Measurements from ENCODE around the gene RCSD1.

Gene RCSD1

DNA sequence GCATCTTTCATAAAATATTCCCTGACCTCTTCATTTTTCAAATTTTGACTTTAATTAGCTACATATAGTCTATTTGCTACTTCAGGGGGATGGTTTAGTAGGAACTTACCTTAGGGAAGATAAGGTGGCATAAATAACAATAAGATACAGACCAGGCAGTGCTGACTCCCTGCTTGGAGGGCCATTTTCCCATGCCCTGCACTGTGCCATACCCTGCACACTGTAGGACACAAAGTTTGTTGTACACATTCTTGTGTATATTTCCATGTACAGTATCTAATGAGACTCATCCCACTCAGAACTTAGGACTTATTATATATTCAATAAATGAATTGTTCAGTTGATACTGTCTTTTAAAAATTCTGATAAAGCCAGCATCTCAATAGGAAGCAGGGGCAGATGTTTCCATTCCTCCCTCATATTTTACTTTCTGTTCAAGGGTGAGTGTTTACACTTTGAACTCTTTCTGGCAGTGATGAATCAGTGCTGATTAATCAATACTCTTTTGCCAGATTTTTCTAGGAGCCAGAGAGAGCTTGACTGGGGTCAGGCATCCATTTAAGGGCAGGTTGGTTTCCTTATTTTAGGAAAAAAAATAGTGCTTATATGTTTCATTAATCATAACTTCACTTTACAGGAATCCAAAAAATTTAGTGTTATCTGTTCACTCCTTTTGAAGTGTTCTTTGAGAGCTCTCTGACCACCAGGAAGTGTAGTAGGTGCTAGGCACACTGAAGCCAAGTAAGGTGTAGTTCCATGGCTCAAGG is 122.4 kb downstream of the RCSD1 start:
- H3K4me2 ChIP-seq (ENCODE audit: low read length): peak overlapping the region; percentile 83
- peak overlapping the region; percentile 67 for H3K4me3 ChIP-seq (ENCODE audit: low read length)
- H3K9ac ChIP-seq (ENCODE audit: low read length): peak overlapping the region; percentile 32; the same call in 1 of the 2 replicates
- H3K36me3 ChIP-seq (replicated peaks; ENCODE audit: low read depth, low read length): no peaks in the 10 kb centered on the region
- no peak for TF ChIP-seq EZH2phosphoT487 (IDR thresholded peaks at IDR 0.05; ENCODE audit: low read depth)
- TF ChIP-seq, protein P1, sequence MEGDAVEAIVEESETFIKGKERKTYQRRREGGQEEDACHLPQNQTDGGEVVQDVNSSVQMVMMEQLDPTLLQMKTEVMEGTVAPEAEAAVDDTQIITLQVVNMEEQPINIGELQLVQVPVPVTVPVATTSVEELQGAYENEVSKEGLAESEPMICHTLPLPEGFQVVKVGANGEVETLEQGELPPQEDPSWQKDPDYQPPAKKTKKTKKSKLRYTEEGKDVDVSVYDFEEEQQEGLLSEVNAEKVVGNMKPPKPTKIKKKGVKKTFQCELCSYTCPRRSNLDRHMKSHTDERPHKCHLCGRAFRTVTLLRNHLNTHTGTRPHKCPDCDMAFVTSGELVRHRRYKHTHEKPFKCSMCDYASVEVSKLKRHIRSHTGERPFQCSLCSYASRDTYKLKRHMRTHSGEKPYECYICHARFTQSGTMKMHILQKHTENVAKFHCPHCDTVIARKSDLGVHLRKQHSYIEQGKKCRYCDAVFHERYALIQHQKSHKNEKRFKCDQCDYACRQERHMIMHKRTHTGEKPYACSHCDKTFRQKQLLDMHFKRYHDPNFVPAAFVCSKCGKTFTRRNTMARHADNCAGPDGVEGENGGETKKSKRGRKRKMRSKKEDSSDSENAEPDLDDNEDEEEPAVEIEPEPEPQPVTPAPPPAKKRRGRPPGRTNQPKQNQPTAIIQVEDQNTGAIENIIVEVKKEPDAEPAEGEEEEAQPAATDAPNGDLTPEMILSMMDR (IDR thresholded peaks at IDR 0.05; ENCODE audit: low read depth, low read length): no peak
- peak overlapping the region; percentile 48 for H3K27ac ChIP-seq (ENCODE audit: low read length)
- peaks cover 65% of the 10 kb centered on the region for H3K79me2 ChIP-seq (ENCODE audit: low read length)
- H3K4me1 ChIP-seq (ENCODE audit: low read length): peaks cover 18% of the 10 kb centered on the region
- H3K27me3 ChIP-seq (ENCODE audit: low read depth, low read length): no peaks in the 10 kb centered on the region
- H3K9me3 ChIP-seq (ENCODE audit: insufficient read depth, low read length): no peaks in the 10 kb centered on the region
- peaks cover 4% of the 10 kb centered on the region; the same call in 1 of the 2 replicates for H4K20me1 ChIP-seq (ENCODE audit: insufficient read depth, low read length)
- H2AFZ ChIP-seq (ENCODE audit: low read depth, low read length): peak overlapping the region; percentile 42

DNA sequence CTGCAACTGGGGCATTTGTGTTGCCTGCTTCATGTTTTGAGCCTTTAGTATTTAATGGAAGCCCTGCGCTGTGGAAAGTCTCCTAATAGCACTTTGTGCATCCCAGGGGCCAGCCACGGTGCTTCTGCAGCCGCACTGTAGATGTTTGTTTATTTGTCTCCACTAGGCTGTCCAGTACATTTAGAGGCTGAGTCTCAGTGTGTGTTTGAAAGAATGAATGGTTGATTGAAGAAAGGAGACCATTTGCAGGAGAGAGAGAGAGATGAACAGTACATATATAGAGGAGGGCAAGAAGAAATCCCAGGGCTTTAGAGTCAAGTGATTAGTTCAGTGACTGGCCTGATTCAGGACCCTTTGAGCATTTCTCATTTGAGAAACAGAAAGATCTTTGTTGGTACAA is 125.6 kb downstream of the RCSD1 start:
- Histone ChIP-seq H3K4me1 (ENCODE audit: low read length) (peaks cover 18% of the 10 kb centered on the region), H3K9ac (ENCODE audit: low read length) (no peak overlapping the region)

More for the DNA sequence above, 125.6 kb downstream of the RCSD1 start:
- Histone ChIP-seq H3K79me2 (ENCODE audit: low read length) (peaks cover 67% of the 10 kb centered on the region), H4K20me1 (ENCODE audit: insufficient read depth, low read length) (peaks cover 13% of the 10 kb centered on the region; the same call in 1 of the 2 replicates), H3K4me2 (ENCODE audit: low read length) (no peak overlapping the region), H3K36me3 (replicated peaks; ENCODE audit: low read depth, low read length) (peaks cover 5% of the 10 kb centered on the region), H3K27ac (ENCODE audit: low read length) (no peak overlapping the region), H3K9me3 (ENCODE audit: insufficient read depth, low read length) (no peaks in the 10 kb centered on the region), H2AFZ (ENCODE audit: low read depth, low read length) (no peak overlapping the region), H3K4me3 (ENCODE audit: low read length) (no peak overlapping the region), H3K27me3 (ENCODE audit: low read depth, low read length) (no peaks in the 10 kb centered on the region)
- no peak for TF ChIP-seq EZH2phosphoT487 (IDR thresholded peaks at IDR 0.05; ENCODE audit: low read depth)
- TF ChIP-seq, protein P1 (IDR thresholded peaks at IDR 0.05; ENCODE audit: low read depth, low read length): no peak
